Measurements from ENCODE around the gene BSCL2. TPM values are rescaled to one million over a fixed set of nuclear protein-coding genes. Genes with fewer than 3 reads are reported as not detected.
A peak's percentile ranks its signal among the peaks of the same experiment; 100 is the strongest.

The BSCL2 gene
- polyA plus RNA-seq, 3 donors, result 43.5 to 65.7 (median 63.3) TPM

- no peaks in the 10 kb centered on the region for H3K9me3 ChIP-seq (replicated peaks in 1 of 2; ENCODE audit: control insufficient read depth in 1 of 2, insufficient read depth in 1 of 2, low read length in 2 of 2)
- H2AFZ ChIP-seq (ENCODE audit: insufficient read depth, low read depth, low read length, poor library complexity, severe bottlenecking), result no peak overlapping the region
- H3K4me3 ChIP-seq (replicated peaks in 1 of 3; ENCODE audit: low read depth in 2 of 3, low read length in 3 of 3), result no peak overlapping the region
- peaks cover 0 to 2% (median 0%) of the 10 kb centered on the region in 7 donors for H3K9me3 Mint-ChIP-seq
- peaks cover 10 to 18% of the 10 kb centered on the region in 2 donors for H3K36me3 ChIP-seq (replicated peaks in 1 of 2; ENCODE audit: control insufficient read depth in 1 of 2, insufficient read depth in 2 of 2, low read length in 2 of 2)
- peaks cover 11 to 26% of the 10 kb centered on the region in 2 donors for H3K36me3 Mint-ChIP-seq
- H3K4me3 Mint-ChIP-seq, result no peak overlapping the region
- intact Hi-C loops (cut with micrococcal nuclease), result no loop called here
- H3K4me1 Mint-ChIP-seq, result peaks cover 58% of the 10 kb centered on the region
- no CpG with 5 or more reads among the region's 2 CpGs for WGBS (ENCODE audit: insufficient coverage)
- H3K27ac Mint-ChIP-seq, result peak overlapping the region in 1 of 7 donors; percentile 13
- peak overlapping the region in 1 of 2 donors; percentile 7 for H3K27ac ChIP-seq (ENCODE audit: low read depth in 1 of 2, low read length in 2 of 2)
- no peak for DNase-seq
- TF ChIP-seq CTCF (IDR thresholded peaks at IDR 0.05), result no peak
- H3K79me2 ChIP-seq (ENCODE audit: insufficient read depth, low read length), result peaks cover 66% of the 10 kb centered on the region
- peaks cover 39 to 42% of the 10 kb centered on the region in 2 donors for H3K4me1 ChIP-seq (ENCODE audit: control insufficient read depth in 1 of 2, insufficient read depth in 2 of 2, low read length in 2 of 2)
- H3K27me3 ChIP-seq (ENCODE audit: control insufficient read depth in 2 of 2, insufficient read depth in 2 of 2, low read length in 2 of 2), result no peaks in the 10 kb centered on the region
- no peak overlapping the region for H3K4me2 ChIP-seq (replicated peaks; ENCODE audit: extremely low read depth, low read length, poor library complexity, severe bottlenecking)
- H4K20me1 ChIP-seq (ENCODE audit: insufficient read depth, low read length), result peaks cover 18% of the 10 kb centered on the region
- H3K9ac ChIP-seq (ENCODE audit: insufficient read depth, low read length, poor library complexity, severe bottlenecking), result no peak overlapping the region
- no peaks in the 10 kb centered on the region for H3K27me3 Mint-ChIP-seq (ENCODE audit: low read depth in 3 of 3)
Observed at GRCh38 chr11:62667460-62667859, 39.8 kb downstream of the BSCL2 start.

GRCh38 chr11:62666259-62666926, 40.8 kb downstream of the BSCL2 start:
- Mint-ChIP-seq H3K36me3 (peaks cover 13 to 31% of the 10 kb centered on the region in 2 donors), H3K4me1 (peaks cover 54% of the 10 kb centered on the region), H3K4me3 (peak overlapping the region; percentile 92 to 97), H3K9me3 (no peaks in the 10 kb centered on the region), H3K27ac (peak overlapping the region in 4 of 7 donors; percentile 33 to 92 (median 83)), H3K27me3 (ENCODE audit: low read depth in 3 of 3) (no peaks in the 10 kb centered on the region)
- Histone ChIP-seq H3K4me3 (replicated peaks in 1 of 3; ENCODE audit: low read depth in 2 of 3, low read length in 3 of 3) (peak overlapping the region; percentile 70 to 99 (median 99)), H3K9me3 (replicated peaks in 1 of 2; ENCODE audit: control insufficient read depth in 1 of 2, insufficient read depth in 1 of 2, low read length in 2 of 2) (no peaks in the 10 kb centered on the region), H3K4me2 (replicated peaks; ENCODE audit: extremely low read depth, low read length, poor library complexity, severe bottlenecking) (peak overlapping the region; percentile 90), H3K27ac (ENCODE audit: low read depth in 1 of 2, low read length in 2 of 2) (peak overlapping the region in 1 of 2 donors; percentile 86), H2AFZ (ENCODE audit: insufficient read depth, low read depth, low read length, poor library complexity, severe bottlenecking) (no peak overlapping the region), H3K9ac (ENCODE audit: insufficient read depth, low read length, poor library complexity, severe bottlenecking) (peak overlapping the region; percentile 78), H3K27me3 (ENCODE audit: control insufficient read depth in 2 of 2, insufficient read depth in 2 of 2, low read length in 2 of 2) (no peaks in the 10 kb centered on the region), H3K4me1 (ENCODE audit: control insufficient read depth in 1 of 2, insufficient read depth in 2 of 2, low read length in 2 of 2) (peaks cover 35 to 37% of the 10 kb centered on the region in 2 donors), H4K20me1 (ENCODE audit: insufficient read depth, low read length) (peaks cover 18% of the 10 kb centered on the region), H3K79me2 (ENCODE audit: insufficient read depth, low read length) (peaks cover 65% of the 10 kb centered on the region), H3K36me3 (replicated peaks in 1 of 2; ENCODE audit: control insufficient read depth in 1 of 2, insufficient read depth in 2 of 2, low read length in 2 of 2) (peaks cover 10 to 26% of the 10 kb centered on the region in 2 donors)
- WGBS (ENCODE audit: insufficient coverage), result 76% methylated on average over 12 of the region's 16 CpGs
- DNase-seq, result no peak
- intact Hi-C loops (cut with micrococcal nuclease), result no loop called here
- no peak for TF ChIP-seq CTCF (IDR thresholded peaks at IDR 0.05)
